Esophagus (tissue), 2 donors: ENCODE results near the gene AP2A2. TPM values are rescaled to one million over a fixed set of nuclear protein-coding genes. Genes with fewer than 3 reads are reported as not detected.

ENCODE experiments used
- H3K27ac ChIP-seq, 2 donors: one replicate each; pipeline ENCODE4 v1.5.1; 2013; ENCODE audit warnings: low read depth in 2 of 2, mild to moderate bottlenecking in 2 of 2, inconsistent platforms in 1 of 2, low read length in 1 of 2, moderate library complexity in 1 of 2
- H3K27me3 ChIP-seq, 2 donors: one replicate each; pipeline ENCODE4 v1.6.1; 2013; ENCODE audit warnings: low read length in 2 of 2, control low read depth in 1 of 2, mild to moderate bottlenecking in 1 of 2; ENCODE audit not compliant: insufficient read depth in 2 of 2, control insufficient read depth in 1 of 2
- H3K36me3 ChIP-seq, 2 donors: one replicate each; pipeline ENCODE4 v1.6.1; 2013; ENCODE audit warnings: low read length in 1 of 2; ENCODE audit not compliant: control insufficient read depth in 2 of 2, insufficient read depth in 2 of 2
- H3K4me1 ChIP-seq, 2 donors: one replicate each; pipeline ENCODE4 v1.6.1; 2013; ENCODE audit warnings: low read length in 1 of 2; ENCODE audit not compliant: control insufficient read depth in 2 of 2, insufficient read depth in 2 of 2
- H3K4me3 ChIP-seq, 2 donors: one replicate each; pipeline ENCODE4 v1.5.1; 2013; ENCODE audit warnings: low read length in 2 of 2, mild to moderate bottlenecking in 2 of 2, low read depth in 1 of 2, moderate library complexity in 1 of 2
- H3K9me3 ChIP-seq, 2 donors: one replicate each; pipeline ENCODE4 v1.6.1; 2013; ENCODE audit warnings: mild to moderate bottlenecking in 2 of 2, low read depth in 1 of 2, low read length in 1 of 2, moderate library complexity in 1 of 2; ENCODE audit not compliant: control insufficient read depth in 2 of 2, insufficient read depth in 1 of 2
- WGBS, 2 donors: extraction: QIAGEN DNeasy Blood & Tissue Kit; methylation state at CpG; one replicate each; pipeline ENCODE4 v1.1.7; 2013; 5-methylcytosine and 5-hydroxymethylcytosine counted together
- polyA plus RNA-seq, 2 donors: library from polyadenylated mRNA; stranded (reverse); fragments of 200-250 nt; gene quantifications; one replicate each; pipeline ENCODE4 v1.2.3, GENCODE V29; 2013
- donor health status: healthy with polysubstance abuse.
- donor health status: Bipolar disorder and iron deficiency.

AP2A2 gene
- polyA plus RNA-seq, 2 donors: 17.3 to 20.2 TPM

GRCh38 chr11:1042626-1043562 is 117.2 kb downstream of the AP2A2 start:
- H3K4me3 ChIP-seq: no peak overlapping the region
- H3K27ac ChIP-seq: no peak overlapping the region
- H3K36me3 ChIP-seq: no peaks in the 10 kb centered on the region
- no peaks in the 10 kb centered on the region for H3K9me3 ChIP-seq
- WGBS, 2 donors: 83 to 86% methylated on average over 26 of the region's 26 CpGs
- no peaks in the 10 kb centered on the region for H3K27me3 ChIP-seq
- H3K4me1 ChIP-seq: no peaks in the 10 kb centered on the region

GRCh38 chr11:1043563-1044096 is 118.0 kb downstream of the AP2A2 start:
- Histone ChIP-seq H3K4me3 (no peak overlapping the region), H3K36me3 (no peaks in the 10 kb centered on the region), H3K4me1 (no peaks in the 10 kb centered on the region), H3K27me3 (no peaks in the 10 kb centered on the region), H3K9me3 (no peaks in the 10 kb centered on the region), H3K27ac (no peak overlapping the region)
- 64 to 81% methylated on average over 20 of the region's 20 CpGs for WGBS, 2 donors

DNA sequence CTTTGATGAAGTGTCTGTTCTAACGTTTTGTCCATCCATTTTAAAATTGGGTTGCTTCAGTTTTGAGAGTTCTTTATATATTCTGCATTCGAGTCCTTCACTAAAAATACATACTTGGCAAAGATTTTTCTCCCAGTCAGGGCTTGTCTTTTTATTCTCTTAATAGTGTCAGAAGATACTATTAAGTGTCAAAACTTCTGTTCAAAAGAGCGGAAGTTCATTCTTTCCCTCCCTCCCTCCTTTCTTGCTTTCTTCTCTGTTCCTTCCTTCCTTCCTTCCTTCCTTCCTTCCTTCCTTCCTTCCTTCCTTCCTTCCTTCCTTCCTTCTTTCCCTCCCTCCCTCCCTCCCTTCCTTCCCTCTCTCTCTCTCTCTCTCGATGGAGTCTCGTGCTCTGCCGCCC is 118.5 kb downstream of the AP2A2 start:
- H3K4me1 ChIP-seq: no peaks in the 10 kb centered on the region
- no peaks in the 10 kb centered on the region for H3K36me3 ChIP-seq
- H3K27me3 ChIP-seq: peaks cover 0 to 3% of the 10 kb centered on the region in 2 donors
- H3K4me3 ChIP-seq: no peak overlapping the region
- no peak overlapping the region for H3K27ac ChIP-seq
- no peaks in the 10 kb centered on the region for H3K9me3 ChIP-seq
- WGBS, 2 donors: 57 to 71% methylated on average over 4 to 6 of the region's 6 CpGs

DNA sequence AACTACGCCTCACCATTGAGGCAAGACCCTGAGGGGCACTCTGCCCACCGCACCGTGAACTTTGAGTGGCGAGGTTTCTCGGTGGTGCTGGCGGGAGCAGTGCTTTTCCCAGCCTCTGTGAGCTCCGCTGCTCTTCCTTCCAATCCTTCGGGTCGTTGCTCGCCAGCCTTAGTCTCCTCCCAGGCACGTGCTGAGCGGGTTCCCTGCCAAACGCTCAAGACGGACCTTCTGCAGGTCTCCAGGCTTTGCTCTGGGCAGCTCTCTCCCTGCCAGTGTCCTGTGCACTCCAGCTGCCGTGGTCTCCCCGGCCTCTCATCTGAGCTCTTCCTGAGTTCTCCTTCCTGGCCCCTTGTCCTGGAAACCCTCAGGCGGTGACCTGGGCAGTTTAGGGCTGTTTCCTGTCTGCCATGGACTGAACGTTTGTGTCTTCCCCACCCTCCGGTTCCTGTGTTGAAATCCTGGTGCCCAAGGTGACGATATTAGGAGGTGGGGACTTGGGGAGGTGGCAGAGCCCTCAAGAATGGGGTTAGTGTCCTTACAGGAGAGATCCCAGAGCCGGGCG is 122.0 kb downstream of the AP2A2 start:
- WGBS, 2 donors: 61 to 63% methylated on average over 22 of the region's 22 CpGs
- Histone ChIP-seq H3K36me3 (no peaks in the 10 kb centered on the region), H3K9me3 (no peaks in the 10 kb centered on the region), H3K4me1 (peaks cover 0 to 7% of the 10 kb centered on the region in 2 donors), H3K4me3 (no peak overlapping the region), H3K27me3 (peaks cover 0 to 3% of the 10 kb centered on the region in 2 donors), H3K27ac (no peak overlapping the region)

GRCh38 chr11:1048375-1049070 is 122.9 kb downstream of the AP2A2 start:
- H3K36me3 ChIP-seq: no peaks in the 10 kb centered on the region
- peaks cover 0 to 3% of the 10 kb centered on the region in 2 donors for H3K27me3 ChIP-seq
- H3K9me3 ChIP-seq: no peaks in the 10 kb centered on the region
- H3K4me3 ChIP-seq: no peak overlapping the region
- 69 to 78% methylated on average over 25 of the region's 25 CpGs for WGBS, 2 donors
- H3K27ac ChIP-seq: no peak overlapping the region
- peaks cover 0 to 7% of the 10 kb centered on the region in 2 donors for H3K4me1 ChIP-seq

DNA sequence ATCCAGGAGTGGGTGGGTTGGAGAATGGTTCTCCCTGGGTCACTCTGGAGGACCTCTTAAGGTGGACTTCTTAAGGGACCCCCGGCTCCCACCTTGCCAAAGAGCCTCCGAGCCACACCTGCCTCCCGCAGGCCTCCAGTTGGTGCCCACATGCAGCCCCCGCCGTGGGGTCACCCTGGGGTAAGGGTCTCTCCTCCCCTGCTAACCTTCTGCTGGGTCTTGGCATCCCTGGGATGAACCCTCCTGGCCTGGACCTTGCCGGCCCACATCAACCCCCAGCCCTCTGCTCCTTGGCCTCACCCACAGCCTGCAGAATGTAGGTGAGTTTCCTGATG is 123.4 kb downstream of the AP2A2 start:
- Histone ChIP-seq H3K4me3 (no peak overlapping the region), H3K36me3 (no peaks in the 10 kb centered on the region), H3K9me3 (no peaks in the 10 kb centered on the region), H3K4me1 (peaks cover 0 to 7% of the 10 kb centered on the region in 2 donors), H3K27me3 (peaks cover 0 to 3% of the 10 kb centered on the region in 2 donors), H3K27ac (no peak overlapping the region)
- 78 to 84% methylated on average over 6 of the region's 6 CpGs for WGBS, 2 donors

DNA sequence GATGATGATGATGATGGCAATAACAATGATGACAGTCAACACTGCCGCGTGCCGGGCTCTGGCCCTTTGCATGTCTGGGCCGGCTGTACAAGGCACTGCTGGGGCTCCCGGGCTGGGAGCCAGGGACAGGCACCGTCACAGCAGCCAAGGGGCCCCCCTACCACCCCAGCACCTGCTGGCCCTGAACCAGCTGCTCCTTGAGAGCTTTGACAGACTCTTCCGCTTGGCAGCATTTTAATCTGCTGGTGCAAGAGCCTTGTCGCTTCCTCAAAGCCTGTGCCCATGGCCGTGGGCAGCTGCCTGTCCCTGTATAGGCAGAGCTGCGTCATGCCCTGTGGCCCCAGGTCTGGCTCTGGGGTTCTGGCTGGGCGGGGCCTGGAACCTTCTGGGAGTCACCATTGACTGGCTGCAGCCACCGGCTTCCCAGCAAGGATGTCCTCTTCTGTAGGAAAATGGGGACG is 123.8 kb downstream of the AP2A2 start:
- 40 to 44% methylated on average over 13 of the region's 13 CpGs for WGBS, 2 donors
- Histone ChIP-seq H3K27ac (no peak overlapping the region), H3K9me3 (no peaks in the 10 kb centered on the region), H3K27me3 (peaks cover 0 to 3% of the 10 kb centered on the region in 2 donors), H3K4me3 (no peak overlapping the region), H3K4me1 (peaks cover 0 to 7% of the 10 kb centered on the region in 2 donors), H3K36me3 (no peaks in the 10 kb centered on the region)

DNA sequence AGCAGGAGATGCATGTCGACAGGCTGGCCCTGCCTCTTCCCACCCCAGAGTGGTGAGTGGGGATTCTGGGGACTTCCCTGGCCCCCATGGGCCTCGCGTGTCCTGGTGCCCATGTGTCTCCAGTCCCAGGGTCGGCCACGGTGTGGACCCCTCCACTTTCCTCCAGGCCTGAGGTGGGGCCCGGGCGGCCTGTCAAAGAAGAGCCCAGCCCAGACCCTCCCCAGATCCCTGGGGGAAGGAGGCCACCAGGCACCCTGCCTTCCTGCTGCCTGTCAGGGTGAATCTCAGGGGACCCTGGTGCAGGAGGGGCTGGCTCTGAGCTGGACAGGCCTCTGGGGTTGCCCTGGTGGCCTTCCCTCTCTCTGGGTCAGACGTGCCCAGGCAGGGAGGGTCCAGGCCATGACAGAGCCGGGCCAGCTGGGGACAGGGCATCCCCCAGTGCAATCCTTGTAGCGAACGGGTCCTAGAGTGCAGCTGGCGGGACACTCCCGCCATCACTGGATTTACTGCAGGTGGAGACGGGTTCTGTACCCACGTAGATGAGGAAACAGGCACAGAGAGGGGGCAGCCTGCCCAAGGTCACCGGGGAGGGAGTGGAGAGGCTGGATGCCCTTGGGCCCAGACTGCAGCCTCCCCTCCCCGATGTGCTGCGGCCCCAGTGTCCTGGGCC is 124.4 kb downstream of the AP2A2 start:
- WGBS, 2 donors: 70 to 73% methylated on average over 18 of the region's 18 CpGs
- Histone ChIP-seq H3K36me3 (no peaks in the 10 kb centered on the region), H3K27ac (no peak overlapping the region), H3K9me3 (no peaks in the 10 kb centered on the region), H3K4me1 (peaks cover 0 to 7% of the 10 kb centered on the region in 2 donors), H3K4me3 (no peak overlapping the region), H3K27me3 (peaks cover 0 to 3% of the 10 kb centered on the region in 2 donors)
